Dedifferentiated amniotic fluid mesenchymal stem cell (primary cell): ENCODE results near the gene AIP.

ENCODE experiments used
- DNase-seq: peaks from one replicate; pipeline ENCODE4 v3.0.0-alpha.2; 2016; ENCODE audit errors: extremely low spot score

The AIP gene

GRCh38 chr11:67534070-67534679 is 51.3 kb downstream of the AIP start:
- no peak for DNase-seq

GRCh38 chr11:67535561-67535960 is 52.7 kb downstream of the AIP start:
- DNase-seq: no peak

- no peak for DNase-seq
These were observed 55.5 kb downstream of the AIP start for GRCh38 chr11:67538306-67538705.

- no peak for DNase-seq
These were observed 56.1 kb downstream of the AIP start for GRCh38 chr11:67538823-67539505.

- DNase-seq: no peak
These were observed 56.7 kb downstream of the AIP start for GRCh38 chr11:67539550-67539949.
